Stimulated activated naive CD8-positive, alpha-beta T cell treated with anti-CD3 and anti-CD28 coated beads, Interleukin-15, Interleukin-2, amounts not matched to agents 100 U/mL and 50 U/mL, for 24 hours (primary cell): ENCODE measurements around the gene XXYLT1.
A peak's percentile ranks its signal among the peaks of the same experiment; 100 is the strongest.
"Not testable (repeated sequence)": the region's sequence is repeated elsewhere in the genome, so short reads cannot be mapped to it uniquely, and the experiment has no call there.

Experiments
- ATAC-seq: fragments of 150-1000 bp; cut with Tn5 transposase; one replicate; pipeline ENCODE4 v1.10.0; 2021
- DNase-seq: peaks from one replicate; pipeline ENCODE4 v3.0.0; 2021

Gene XXYLT1

GRCh38 chr3:195250473-195251251, 20.3 kb downstream of the XXYLT1 start:
- peak; percentile 21 for ATAC-seq
- no peak for DNase-seq

- ATAC-seq: no peak
- DNase-seq: no peak
Observed at GRCh38 chr3:195249858-195250464, 21.0 kb downstream of the XXYLT1 start.

DNA sequence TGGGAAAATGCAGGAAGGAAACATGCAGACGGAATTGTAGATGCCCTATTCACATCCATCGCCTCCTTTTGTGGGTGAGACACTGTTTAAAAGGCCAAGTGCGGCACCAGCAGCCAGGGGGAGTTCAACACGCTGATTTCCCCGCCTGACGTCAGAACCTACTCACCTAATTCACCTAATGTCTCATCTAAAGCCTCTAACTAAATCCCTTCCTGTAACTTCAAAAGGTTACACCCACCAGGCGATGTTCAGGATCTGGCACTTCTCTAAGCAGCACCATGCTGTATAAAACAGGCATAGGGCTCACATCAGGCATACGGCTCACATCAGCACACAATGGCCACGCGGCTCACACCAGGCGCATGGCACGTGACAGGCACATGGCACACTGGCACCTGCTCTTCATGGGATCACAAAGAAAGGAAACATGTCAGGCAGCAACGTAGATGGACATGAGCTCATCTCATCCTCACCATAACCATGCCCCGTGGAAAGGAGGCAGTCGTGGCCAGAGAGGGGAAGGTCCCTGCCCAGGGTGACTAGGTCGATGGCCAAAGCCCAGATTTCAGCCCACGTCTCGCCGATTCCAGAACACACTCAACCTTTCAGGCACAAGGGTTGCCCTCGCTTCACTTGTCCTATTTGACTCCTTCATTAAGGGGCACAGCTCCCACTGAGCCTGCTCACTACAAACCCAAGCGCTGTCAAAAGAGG, 21.7 kb downstream of the XXYLT1 start:
- DNase-seq: no peak
- no peak for ATAC-seq

GRCh38 chr3:195248281-195248680, 22.7 kb downstream of the XXYLT1 start:
- DNase-seq: no peak
- no peak for ATAC-seq

DNA sequence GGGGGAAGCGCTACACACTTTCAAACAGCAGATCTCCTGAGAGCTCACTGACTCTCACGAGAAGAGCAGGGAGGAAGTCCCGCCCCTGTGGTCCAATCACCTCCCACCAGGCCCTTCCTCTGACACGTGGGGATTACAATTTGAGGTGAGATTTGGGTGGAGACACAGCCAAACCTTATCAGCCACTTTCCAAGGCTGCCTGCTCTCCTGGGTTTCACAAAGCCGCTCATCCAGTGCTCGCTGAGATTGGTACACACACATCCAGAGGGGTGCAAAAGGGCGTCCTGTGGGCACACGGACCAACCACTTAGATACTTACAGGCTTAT, 23.1 kb downstream of the XXYLT1 start:
- no peak for ATAC-seq

GRCh38 chr3:195247086-195247862, 23.7 kb downstream of the XXYLT1 start:
- DNase-seq (no peak), ATAC-seq (no peak)

More for the DNA sequence above, 23.1 kb downstream of the XXYLT1 start:
- no peak for DNase-seq

DNA sequence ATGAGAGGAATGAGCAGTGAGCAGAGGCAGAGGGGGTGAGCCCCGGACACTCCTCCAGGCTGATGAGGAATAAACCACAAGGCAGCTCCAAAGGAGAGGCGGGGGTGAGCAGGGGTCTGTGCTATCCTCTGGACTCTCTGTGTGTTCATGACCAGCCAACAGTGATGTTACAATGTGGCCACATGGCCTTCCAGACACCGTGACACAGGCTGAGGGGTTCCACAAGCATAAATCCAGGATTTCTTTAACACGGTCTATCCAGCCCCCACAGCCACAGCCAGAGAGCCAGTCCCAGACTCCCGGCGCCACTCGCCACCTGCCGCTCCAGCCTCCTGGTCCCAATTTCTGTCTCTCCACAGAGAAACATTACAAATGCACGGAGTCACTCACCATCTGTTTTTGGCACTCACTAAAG, 24.4 kb downstream of the XXYLT1 start:
- DNase-seq (no peak), ATAC-seq (no peak)

DNA sequence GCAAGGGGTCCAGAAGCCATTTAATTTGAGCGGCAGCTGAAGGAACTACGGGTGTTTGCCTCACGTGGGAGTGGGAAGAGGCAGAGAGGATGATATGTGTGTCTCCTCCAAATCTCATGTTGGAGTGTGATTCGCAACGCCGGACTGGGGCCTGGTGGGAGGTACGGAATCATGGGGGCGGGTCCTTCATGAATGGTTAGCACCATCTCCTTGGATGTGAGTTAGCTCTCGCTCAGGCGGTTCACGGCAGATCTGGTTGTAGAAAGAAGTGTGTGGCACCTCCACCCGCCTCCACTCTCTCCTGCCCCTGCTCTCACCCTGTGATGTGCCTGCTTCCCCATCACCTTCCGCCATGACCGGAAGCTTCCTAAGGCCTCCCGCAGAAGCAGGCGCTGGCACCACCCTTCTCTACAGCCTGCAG, 25.4 kb downstream of the XXYLT1 start:
- no peak for DNase-seq
- ATAC-seq: no peak

DNA sequence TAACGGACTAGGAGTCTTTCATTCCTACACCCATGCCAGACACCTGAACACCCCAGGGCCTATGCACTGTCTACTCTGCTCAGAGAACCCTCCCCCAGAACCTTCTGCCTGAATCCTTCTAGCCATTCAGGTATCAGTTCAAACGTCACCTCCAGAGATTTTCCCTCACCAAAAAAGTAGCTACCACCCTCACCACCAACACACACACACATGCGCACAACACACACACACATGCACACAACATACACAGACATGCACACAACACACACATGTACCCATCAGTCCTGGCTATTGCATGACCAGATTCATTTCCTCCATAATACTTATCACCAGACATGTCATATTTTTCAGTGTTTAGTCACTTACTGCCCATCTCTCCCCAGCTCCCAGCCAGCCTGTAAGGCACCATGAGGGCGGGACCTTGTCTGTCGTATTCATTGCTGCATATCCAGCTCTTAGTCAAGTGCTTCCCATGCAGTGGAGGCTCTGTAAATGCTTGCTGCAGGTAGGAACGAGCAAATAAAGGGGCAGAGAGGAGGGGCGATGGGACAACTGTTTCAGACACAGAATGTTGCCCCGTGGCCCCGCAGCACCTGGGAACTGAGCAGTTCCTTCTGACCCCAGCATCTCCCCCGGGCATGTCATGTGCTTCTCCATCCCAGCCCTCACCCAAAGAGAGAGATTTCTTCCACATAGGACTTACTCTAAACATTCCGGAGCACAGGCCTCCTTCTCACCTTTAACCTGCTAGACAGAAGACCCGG, 29.2 kb downstream of the XXYLT1 start:
- no peak for ATAC-seq
- DNase-seq: no peak

DNA sequence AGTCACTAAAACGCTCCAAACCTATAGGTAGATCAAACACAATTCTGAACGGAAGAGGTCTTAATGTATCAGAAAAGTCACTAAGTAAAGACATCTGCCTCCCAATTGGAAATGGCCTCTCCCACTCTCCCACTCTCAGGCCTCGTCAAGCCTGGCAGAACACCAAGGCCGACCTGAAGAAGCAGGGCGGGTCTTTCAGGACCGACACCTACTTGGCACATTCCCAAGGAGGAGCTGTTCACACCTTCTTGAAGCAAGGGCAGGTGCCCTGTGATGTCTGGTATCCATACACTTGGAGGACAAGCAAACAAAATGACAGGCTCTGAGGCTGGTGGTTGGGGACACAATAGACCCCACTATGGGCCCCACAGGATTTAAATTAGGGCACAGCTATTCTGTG, 30.0 kb downstream of the XXYLT1 start:
- no peak for DNase-seq
- ATAC-seq: no peak

GRCh38 chr3:195240171-195240701, 30.7 kb downstream of the XXYLT1 start:
- no peak for DNase-seq

GRCh38 chr3:195239121-195239520, 31.8 kb downstream of the XXYLT1 start:
- ATAC-seq: no peak
- DNase-seq: no peak

More at GRCh38 chr3:195240171-195240701, 30.7 kb downstream of the XXYLT1 start:
- no peak for ATAC-seq

- no peak for ATAC-seq
- no peak for DNase-seq
Observed at GRCh38 chr3:195238586-195239118, 32.3 kb downstream of the XXYLT1 start.

- ATAC-seq (no peak), DNase-seq (no peak)
Observed at GRCh38 chr3:195238081-195238571, 32.8 kb downstream of the XXYLT1 start.

GRCh38 chr3:195236801-195237570, 34.0 kb downstream of the XXYLT1 start:
- no peak for DNase-seq
- no peak for ATAC-seq

DNA sequence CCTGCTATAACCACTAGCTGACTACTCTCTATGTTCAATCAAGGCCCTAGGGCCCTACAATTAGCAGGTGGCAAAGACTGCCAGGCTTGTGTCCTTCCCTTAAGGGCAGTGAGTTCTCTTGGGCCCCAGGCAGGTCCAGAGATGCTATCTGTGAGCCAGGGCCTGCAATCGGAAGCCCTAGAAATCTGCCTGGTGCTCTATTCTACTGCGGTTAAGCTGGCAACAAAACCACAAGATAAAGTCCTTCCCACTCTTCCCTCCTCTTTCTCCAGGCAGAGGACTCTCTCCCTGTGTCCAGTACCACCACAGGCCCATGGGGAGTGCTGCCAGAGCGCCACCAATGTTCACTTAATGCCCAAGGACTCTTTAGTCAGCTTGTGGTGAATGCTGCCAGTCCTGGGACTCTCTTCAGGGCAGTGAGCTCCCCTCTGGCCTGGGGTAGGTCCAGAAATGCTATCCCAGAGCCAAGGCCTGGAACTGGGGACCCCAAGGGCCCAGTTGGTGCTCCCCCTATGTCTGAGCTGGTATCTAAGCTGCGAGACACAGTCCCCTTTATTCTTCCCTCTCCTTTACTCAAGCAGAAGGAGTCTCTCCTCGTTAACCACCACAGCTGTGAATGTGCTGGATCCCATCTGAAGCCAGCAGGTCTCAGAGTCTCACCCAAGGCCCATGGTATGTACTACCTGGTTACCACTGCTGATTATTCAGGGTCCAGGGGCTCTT, 34.7 kb downstream of the XXYLT1 start:
- ATAC-seq (no peak), DNase-seq (no peak)

DNA sequence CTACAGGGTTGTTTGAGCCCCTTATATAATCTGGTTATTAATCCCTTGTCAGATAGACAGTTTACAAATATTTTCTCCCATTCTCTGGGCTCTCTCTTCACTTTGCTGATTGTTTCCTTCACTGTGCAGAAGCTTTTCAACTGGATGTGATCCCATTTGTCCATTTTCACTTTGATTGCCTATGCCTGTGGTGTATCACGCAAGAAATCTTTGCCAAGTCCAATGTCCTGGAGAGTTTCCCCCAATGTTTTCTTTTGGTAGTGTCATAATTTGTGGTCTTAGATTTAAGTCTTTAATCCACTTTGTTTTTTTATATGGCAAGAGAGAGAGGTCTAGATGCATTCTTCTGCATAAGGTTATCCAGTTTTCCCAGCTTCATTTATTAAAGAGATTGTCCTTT, 40.7 kb downstream of the XXYLT1 start:
- ATAC-seq (no peak), DNase-seq (no peak)

GRCh38 chr3:195228886-195229285, 42.1 kb downstream of the XXYLT1 start:
- not testable (repeated sequence) for DNase-seq, ATAC-seq

DNA sequence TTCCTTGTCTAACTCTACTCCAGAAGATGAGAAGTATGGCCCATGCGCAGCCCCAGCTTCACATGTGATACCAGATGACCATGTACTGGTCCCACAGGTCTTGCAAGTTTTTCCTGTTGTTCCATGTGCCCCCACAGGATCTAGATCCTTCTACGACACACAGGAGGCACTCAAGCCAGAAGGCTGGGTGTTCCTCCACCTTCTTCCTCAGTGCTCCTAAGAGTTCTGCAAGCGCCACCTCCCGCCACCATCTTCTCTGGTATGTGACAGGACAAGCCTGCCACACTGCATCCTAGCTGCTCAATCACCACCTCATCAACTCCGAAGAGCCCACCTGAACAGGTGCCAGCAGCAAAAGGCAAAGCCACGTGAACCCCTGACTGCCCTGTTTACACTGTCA, 43.1 kb downstream of the XXYLT1 start:
- DNase-seq: no peak
- ATAC-seq: no peak
